GM19328 (cell line): ENCODE measurements around the gene SSTR1.

Source experiments
- ATAC-seq: cut with Tn5 transposase; IDR thresholded peaks from one replicate; pipeline ENCODE4 v1.9.1; 2021; ENCODE audit warnings: mild to moderate bottlenecking, moderate library complexity; ENCODE audit not compliant: unreplicated experiment

Gene SSTR1

GRCh38 chr14:38202444-38203191 is 5.1 kb upstream of the SSTR1 start:
- no peak for ATAC-seq

- ATAC-seq: no peak
Measured at GRCh38 chr14:38203929-38204718, 3.6 kb upstream of the SSTR1 start.

- ATAC-seq: no peak
Measured at GRCh38 chr14:38204719-38205115, 3.0 kb upstream of the SSTR1 start.

GRCh38 chr14:38205119-38205813 is 2.4 kb upstream of the SSTR1 start:
- ATAC-seq: no peak

- no peak for ATAC-seq
Measured at GRCh38 chr14:38205949-38206665, 1.6 kb upstream of the SSTR1 start.

GRCh38 chr14:38206689-38207376 is 871 bp upstream of the SSTR1 start:
- no peak for ATAC-seq

- ATAC-seq: no peak
Measured at GRCh38 chr14:38207377-38207735, 348 bp upstream of the SSTR1 start.

- ATAC-seq: no peak
Measured at GRCh38 chr14:38208618-38209562, 1.2 kb downstream of the SSTR1 start.

- no peak for ATAC-seq
Measured at GRCh38 chr14:38209572-38210557, 2.2 kb downstream of the SSTR1 start.

- no peak for ATAC-seq
Measured at GRCh38 chr14:38210587-38211216, 3.0 kb downstream of the SSTR1 start.

GRCh38 chr14:38211255-38211735 is 3.6 kb downstream of the SSTR1 start:
- ATAC-seq: no peak

GRCh38 chr14:38212111-38212510 is 4.4 kb downstream of the SSTR1 start:
- no peak for ATAC-seq

GRCh38 chr14:38213001-38213400 is 5.3 kb downstream of the SSTR1 start:
- ATAC-seq: no peak

- no peak for ATAC-seq
Measured at GRCh38 chr14:38217553-38217952, 9.8 kb downstream of the SSTR1 start.

GRCh38 chr14:38221077-38221476 is 13.4 kb downstream of the SSTR1 start:
- no peak for ATAC-seq

- ATAC-seq: no peak
Measured at GRCh38 chr14:38224338-38224737, 16.6 kb downstream of the SSTR1 start.

- ATAC-seq: no peak
Measured at GRCh38 chr14:38225946-38226345, 18.2 kb downstream of the SSTR1 start.

- no peak for ATAC-seq
Measured at GRCh38 chr14:38226366-38226765, 18.7 kb downstream of the SSTR1 start.
